ENCODE results near the gene ATP8A2.

ATP8A2 gene

GRCh38 chr13:25987987-25988386 lies 616.2 kb downstream of the ATP8A2 start:
- no peak for TF ChIP-seq CTCF (IDR thresholded peaks at IDR 0.05)

GRCh38 chr13:25988661-25989060 lies 616.9 kb downstream of the ATP8A2 start:
- no peak for TF ChIP-seq CTCF (IDR thresholded peaks at IDR 0.05)

- no peak for TF ChIP-seq CTCF (IDR thresholded peaks at IDR 0.05)
These were observed 619.0 kb downstream of the ATP8A2 start for GRCh38 chr13:25990801-25991200.

- TF ChIP-seq CTCF (IDR thresholded peaks at IDR 0.05), result no peak
These were observed 620.3 kb downstream of the ATP8A2 start for GRCh38 chr13:25992076-25992475.

GRCh38 chr13:26007261-26008125 lies 635.7 kb downstream of the ATP8A2 start:
- TF ChIP-seq CTCF (IDR thresholded peaks at IDR 0.05), result no peak

GRCh38 chr13:26010487-26011207 lies 638.9 kb downstream of the ATP8A2 start:
- no peak for TF ChIP-seq CTCF (IDR thresholded peaks at IDR 0.05)

GRCh38 chr13:26011208-26011573 lies 639.4 kb downstream of the ATP8A2 start:
- no peak for TF ChIP-seq CTCF (IDR thresholded peaks at IDR 0.05)

All from LNCAP (cell line).